Epithelial cell of prostate (primary cell): ENCODE measurements around the gene PPM1M.

ENCODE experiments used
- DNase-seq: peaks from one replicate; pipeline ENCODE4 v3.0.0-alpha.2; 2011; ENCODE audit warnings: low read depth, low spot score
- H3K27ac ChIP-seq: fragments of 450-650 bp; 2 replicates; pipeline ENCODE4 v1.5.1; 2017; ENCODE audit warnings: mild to moderate bottlenecking

PPM1M gene

DNA sequence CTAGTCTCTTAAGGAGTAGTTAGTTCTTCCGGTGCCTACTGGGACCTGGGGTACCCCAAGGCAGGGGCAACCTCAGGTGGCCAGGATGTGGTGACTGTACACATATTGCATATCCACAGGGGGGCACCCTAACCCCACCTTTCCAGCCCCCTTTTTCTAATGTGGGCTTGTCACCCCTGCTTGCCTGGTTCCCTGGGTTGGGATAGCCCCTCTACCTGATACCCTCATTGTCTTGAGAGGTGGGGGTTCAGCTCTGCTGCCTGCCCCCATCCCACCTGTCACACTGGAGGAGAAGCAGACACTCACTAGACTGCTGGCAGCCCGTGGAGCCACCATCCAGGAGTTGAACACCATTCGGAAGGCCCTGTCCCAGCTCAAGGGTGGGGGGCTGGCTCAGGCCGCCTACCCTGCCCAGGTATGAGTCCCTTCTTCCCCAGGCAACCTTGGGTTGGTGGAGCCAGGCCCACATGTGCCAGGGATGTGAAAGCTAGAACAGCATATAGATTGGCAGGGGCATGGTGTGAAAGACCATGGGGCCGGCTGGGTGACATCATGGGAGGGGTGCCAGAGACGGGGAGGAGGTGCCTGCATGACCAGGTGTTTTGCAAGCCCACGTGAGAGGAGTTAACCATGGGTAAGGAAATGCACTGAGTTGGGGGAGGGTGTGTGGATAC lies 46.1 kb downstream of the PPM1M start:
- H3K27ac ChIP-seq: no peak overlapping the region
- no peak for DNase-seq

DNA sequence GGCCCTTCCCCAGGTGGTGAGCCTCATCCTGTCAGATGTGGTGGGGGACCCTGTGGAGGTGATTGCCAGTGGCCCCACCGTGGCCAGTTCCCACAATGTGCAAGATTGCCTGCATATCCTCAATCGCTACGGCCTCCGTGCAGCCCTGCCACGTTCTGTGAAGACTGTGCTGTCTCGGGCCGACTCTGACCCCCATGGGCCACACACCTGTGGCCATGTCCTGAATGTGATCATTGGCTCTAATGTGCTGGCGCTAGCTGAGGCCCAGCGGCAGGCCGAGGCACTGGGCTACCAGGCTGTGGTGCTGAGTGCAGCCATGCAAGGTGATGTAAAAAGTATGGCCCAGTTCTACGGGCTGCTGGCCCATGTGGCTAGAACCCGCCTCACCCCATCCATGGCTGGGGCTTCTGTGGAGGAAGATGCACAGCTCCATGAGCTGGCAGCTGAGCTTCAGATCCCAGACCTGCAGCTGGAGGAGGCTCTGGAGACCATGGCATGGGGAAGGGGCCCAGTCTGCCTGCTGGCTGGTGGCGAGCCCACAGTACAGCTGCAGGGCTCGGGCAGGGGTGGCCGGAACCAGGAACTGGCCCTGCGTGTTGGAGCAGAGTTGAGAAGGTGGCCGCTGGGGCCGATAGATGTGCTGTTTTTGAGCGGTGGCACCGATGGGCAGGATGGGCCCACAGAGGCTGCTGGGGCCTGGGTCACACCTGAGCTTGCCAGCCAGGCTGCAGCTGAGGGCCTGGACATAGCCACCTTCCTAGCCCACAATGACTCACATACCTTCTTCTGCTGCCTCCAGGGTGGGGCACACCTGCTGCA lies 46.9 kb downstream of the PPM1M start:
- DNase-seq: no peak
- no peak overlapping the region for H3K27ac ChIP-seq

DNA sequence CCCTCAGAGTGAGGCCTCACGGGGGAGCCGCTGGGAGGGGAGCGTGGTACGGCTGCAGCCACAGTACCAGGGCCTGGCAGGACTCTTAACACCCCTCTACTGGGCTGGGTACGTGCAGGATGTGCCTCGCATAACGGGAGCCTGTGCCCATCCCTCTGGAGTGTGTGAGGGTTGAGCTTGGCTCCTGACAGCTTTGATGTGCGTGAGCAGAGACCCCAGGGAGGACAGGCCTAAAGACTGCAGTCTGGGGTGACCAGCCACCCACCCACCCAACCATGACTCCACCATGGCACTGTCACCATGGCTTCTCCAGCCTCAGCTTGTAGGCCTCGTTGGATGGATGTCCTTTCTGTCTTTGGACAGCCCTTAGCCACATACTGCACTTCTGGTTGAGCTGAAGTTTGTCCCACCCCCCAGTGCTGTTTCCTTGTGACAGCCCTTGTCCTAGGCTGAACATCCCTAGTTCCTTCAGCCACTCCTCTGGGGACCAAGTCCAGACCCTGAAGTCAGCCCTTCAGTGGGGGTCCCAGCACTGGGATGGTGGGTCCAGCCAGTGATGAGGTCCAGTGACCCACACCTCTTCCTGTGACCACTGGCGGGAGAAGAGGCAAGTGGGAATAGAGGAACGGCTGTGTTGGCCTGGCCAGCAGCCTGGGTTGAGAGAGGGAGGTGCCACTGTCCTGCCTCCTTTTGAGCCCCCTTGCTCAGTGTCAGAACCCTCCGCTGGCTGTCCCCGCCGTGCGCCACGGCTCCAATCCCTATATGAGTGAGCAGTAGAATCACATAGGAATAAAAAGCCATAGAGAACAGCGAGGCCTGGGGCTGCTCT lies 48.1 kb downstream of the PPM1M start:
- no peak overlapping the region for H3K27ac ChIP-seq
- no peak for DNase-seq

DNA sequence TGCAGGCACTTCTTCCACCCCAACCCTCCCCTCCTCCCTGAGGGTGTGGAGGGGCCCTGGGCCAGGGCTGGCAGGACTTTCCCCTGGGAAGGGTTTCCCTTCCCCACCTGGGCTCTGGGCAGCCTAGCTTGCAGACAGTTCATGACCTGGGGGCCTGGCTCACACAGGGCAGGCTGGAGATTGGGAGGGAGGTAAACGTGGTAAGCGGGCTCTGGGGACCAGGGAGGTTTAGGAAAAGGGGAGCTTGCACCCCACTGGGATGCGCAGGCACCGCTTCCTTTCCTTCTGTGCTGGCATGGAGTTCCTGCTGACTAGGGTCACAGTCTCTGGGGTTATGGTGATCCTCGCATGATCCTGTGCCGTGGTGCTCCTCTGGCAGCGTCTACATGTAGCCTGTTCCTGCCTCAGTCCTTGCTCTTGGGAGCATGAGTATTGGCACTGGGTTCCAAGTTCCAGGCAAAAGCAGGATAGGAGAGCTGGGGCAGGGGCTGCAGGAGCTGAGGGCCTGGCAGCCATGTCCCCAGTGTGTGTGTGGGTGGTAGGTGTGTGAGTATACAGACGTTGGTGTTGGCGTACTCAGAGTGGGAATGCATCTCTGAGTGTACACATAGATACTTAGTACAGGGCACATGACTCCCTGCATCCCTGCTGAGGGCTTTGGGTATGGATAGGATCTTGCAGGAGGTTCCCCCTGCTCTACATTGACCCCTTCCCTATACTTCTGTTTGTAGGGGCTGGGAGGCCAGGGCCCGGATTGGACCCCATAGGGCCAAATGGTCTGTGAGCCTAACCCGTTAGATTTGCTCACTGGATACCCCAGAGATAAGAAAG lies 49.0 kb downstream of the PPM1M start:
- H3K27ac ChIP-seq: no peak overlapping the region
- DNase-seq: no peak

DNA sequence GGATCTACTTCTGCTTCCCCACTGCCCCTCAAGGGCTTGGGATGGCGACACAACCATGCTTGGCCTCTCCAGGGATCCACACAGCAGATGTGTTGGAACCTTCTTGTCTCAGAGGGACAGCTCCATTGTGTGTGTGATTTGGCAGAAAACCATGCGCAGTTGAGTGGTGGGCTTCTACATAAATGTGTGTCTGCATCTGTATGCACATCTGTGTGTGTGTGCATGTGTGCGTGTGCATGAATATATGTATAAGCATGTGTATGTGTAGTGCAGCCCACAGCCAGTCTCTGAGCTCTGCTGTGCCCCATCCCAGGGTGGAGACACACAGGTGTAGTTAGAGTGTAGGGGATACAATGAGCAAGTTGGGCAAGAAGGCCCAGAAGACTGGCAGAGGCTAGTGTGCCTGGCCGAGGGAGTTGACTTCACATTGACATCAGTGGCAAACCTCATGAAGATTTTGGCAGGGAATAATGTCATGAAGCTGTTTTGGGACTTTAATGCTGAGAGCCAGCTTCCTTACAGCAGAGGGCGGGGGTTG lies 50.2 kb downstream of the PPM1M start:
- H3K27ac ChIP-seq: no peak overlapping the region
- DNase-seq: no peak

- DNase-seq: no peak
- no peak overlapping the region for H3K27ac ChIP-seq
Measured at GRCh38 chr3:52297242-52298148, 51.9 kb downstream of the PPM1M start.

DNA sequence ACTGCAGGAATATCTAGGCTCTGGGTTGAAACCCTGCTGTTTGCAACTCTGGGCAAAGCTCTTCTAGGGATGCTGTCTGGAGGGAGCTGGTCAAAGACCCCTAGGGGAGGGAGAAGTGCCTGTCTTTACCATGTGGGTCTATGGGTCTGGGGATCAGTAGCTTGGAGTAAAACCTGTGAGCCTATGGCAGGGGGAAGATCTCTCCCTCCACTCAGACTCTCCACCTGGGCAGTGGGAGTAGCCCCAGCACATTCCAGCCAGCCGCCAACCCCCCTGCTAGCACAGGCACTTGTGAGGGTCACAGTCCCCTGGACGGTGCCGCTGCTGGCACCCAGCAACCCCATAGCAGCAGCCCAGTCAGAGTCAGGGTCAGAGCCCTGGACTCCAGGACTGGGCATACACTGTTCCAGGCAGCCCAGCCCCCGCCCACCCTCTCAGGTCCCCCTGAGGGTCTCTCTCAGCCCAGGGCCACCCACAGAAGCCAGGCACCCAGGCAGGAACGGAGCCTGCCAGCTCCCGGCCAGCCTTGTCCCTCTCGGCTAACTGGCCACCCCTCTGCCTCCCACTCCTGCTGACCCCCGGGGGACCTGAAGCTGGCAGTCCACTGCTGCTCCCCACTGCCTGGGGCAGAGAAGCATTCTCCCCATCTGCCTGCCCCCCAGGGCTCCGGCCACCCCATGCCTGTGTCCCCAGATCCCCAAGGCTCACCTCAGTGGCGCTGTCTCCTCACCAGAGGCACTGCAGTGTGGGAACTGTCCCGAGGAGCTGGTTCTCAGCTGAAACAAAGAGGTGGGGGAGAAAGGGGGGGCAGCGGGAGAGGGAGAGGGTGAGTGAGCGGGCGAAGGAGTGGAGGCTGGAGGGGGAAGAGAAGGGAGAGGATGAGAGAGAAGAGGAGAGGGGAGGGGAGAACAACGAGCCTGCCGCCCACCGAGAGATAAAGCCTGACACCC lies 52.9 kb downstream of the PPM1M start:
- H3K27ac ChIP-seq: no peak overlapping the region
- DNase-seq: no peak

GRCh38 chr3:52299247-52299878 lies 53.8 kb downstream of the PPM1M start:
- no peak for DNase-seq
- no peak overlapping the region for H3K27ac ChIP-seq
